Gastrocnemius medialis (tissue), 4 donors: Measurements from ENCODE around the gene USO1.

ENCODE experiments used
- POLR2A ChIP-seq, 2 donors: fragments of 450-650 bp; IDR thresholded peaks; one replicate each; pipeline ENCODE4 v1.6.1; 2017; ENCODE audit warnings: antibody characterized with exemption in 2 of 2, mild to moderate bottlenecking in 2 of 2, moderate library complexity in 2 of 2
- TF ChIP-seq, protein P1 (sequence below), 5 experiments: fragments of 450-650 bp in 3 of 5; fragments of 200-600 bp in 2 of 5; sonication (generic) in 2 of 5; IDR thresholded peaks in 4 of 5; conservative IDR thresholded peaks in 1 of 5; 1 replicate in 4 of 5; 2 replicates in 1 of 5; pipeline ENCODE4 v1.5.1; 2016 to 2019; ENCODE audit warnings: antibody characterized with exemption in 5 of 5, mild to moderate bottlenecking in 3 of 5, moderate library complexity in 3 of 5

DNA sequence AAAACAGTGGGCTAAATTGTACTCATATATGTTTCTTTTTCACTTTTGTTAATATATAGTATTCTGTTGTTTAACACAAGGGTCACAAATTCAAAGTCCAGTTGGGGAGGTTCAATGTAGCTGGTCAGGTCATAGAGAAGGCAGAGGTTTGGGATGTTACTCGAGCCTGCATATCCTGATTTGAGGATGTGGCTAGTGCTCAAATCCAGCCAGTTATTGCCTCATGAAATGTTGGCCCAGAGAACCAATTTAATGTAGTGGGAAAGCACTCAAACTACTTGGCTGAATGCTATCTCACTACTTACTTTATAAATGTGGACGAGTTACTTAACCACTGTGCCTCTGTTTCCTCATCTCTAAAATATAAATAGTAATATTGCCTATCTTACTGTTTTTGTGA lies 12.5 kb downstream of the USO1 start:
- TF ChIP-seq, protein P1, sequence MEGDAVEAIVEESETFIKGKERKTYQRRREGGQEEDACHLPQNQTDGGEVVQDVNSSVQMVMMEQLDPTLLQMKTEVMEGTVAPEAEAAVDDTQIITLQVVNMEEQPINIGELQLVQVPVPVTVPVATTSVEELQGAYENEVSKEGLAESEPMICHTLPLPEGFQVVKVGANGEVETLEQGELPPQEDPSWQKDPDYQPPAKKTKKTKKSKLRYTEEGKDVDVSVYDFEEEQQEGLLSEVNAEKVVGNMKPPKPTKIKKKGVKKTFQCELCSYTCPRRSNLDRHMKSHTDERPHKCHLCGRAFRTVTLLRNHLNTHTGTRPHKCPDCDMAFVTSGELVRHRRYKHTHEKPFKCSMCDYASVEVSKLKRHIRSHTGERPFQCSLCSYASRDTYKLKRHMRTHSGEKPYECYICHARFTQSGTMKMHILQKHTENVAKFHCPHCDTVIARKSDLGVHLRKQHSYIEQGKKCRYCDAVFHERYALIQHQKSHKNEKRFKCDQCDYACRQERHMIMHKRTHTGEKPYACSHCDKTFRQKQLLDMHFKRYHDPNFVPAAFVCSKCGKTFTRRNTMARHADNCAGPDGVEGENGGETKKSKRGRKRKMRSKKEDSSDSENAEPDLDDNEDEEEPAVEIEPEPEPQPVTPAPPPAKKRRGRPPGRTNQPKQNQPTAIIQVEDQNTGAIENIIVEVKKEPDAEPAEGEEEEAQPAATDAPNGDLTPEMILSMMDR (IDR thresholded peaks at IDR 0.05 in 4 of 5, conservative IDR thresholded peaks at IDR 0.05 in 1 of 5), result no peak
- no peak for TF ChIP-seq POLR2A (IDR thresholded peaks at IDR 0.05)
